Activated gamma-delta T cell treated with Interleukin-2 at 50 U/mL for 16 hours (primary cell): Measurements from ENCODE around the gene AXIN1.
"Not testable (repeated sequence)": the region's sequence is repeated elsewhere in the genome, so short reads cannot be mapped to it uniquely, and the experiment has no call there.

Experiments used
- DNase-seq: peaks from one replicate; pipeline ENCODE4 v3.0.0-alpha.2; 2020

Gene AXIN1

GRCh38 chr16:280005-280460 lies 72.5 kb downstream of the AXIN1 start:
- DNase-seq: no peak

- no peak for DNase-seq
These were observed 73.0 kb downstream of the AXIN1 start for GRCh38 chr16:279531-279930.

- DNase-seq: no peak
These were observed 73.6 kb downstream of the AXIN1 start for GRCh38 chr16:278863-279366.

- DNase-seq: no peak
These were observed 76.0 kb downstream of the AXIN1 start for GRCh38 chr16:276426-277077.

GRCh38 chr16:275786-276232 lies 76.7 kb downstream of the AXIN1 start, which contains the start of gene RGS11:
Gene RGS11 (minus strand): TSS chr16:275944. CDS start chr16:275911, 33 bp downstream.
- no peak for DNase-seq

DNA sequence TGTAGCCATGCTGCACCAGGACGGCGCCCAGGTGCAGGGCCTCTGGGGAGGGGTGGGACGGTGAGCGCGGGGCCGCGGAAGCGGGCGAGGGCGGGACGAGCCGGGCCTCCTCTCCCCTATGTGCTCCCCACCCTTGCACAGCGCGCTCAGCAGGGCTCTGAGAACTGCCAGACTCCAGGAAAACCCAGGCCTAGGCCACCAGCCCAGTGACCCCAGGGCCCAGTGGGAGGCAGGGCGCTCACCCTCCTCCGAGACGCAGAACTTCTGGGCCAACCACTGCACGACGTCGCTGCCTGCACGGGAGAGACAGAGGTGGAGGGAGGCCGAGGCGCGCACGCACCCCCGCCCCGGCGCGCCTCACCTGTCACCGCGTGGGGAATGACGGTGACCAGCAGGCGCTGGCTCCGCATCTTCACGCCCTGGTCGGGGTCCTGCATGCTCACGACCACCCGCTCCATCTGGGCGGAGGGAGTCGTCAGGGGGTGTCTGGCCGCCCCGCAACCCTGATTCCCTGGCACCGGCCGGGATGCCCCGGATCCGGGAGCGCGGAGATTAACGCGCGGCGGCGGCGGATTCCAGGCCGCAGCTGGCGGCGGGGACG lies 77.4 kb downstream of the AXIN1 start:
- DNase-seq: no peak

DNA sequence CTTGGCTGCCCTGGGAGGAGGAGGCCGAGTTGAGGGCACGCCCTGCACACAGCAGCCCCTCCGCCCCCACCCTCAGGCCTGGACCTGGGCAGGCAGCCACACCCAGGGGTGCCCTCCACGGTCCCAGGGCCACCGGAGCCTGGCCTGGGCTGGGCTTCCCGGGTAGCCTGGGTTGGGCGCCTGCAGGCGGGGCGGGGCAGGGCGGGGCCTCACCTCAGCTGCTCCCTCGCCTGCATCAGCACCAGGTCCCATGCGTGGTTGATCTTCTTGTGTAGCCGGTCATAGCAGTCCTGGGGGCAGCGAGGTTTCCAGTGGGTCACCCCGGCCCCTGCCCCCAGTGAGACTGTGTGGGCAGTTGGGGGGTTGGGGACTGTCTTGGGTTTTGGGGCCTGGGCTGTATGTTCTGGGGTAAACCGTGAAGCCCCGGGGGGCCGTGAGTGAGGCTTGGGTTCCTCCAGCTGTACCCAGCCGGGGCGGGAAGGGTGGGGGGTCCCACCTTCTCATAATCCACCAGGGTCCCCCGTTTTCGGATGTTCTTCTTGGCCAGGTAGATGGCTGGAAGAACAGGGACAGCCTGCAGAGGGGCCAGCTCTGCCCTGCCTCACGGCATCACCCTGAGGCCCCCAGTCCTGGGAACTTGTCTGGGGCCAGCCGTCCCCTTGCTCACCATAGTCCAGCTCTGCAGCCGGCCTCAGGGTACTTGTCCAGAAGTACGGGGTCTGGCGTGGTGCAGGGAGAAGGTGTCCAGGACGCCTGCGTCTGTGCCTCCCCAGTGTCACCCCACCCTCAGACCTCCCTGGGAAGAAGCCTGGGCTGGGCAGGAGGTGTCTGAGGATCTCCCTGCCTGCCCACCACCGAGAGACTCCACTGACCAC lies 78.7 kb downstream of the AXIN1 start:
- DNase-seq: no peak

GRCh38 chr16:272633-273546 lies 79.6 kb downstream of the AXIN1 start:
- no peak for DNase-seq

GRCh38 chr16:270381-271255 lies 81.9 kb downstream of the AXIN1 start:
- no peak for DNase-seq

DNA sequence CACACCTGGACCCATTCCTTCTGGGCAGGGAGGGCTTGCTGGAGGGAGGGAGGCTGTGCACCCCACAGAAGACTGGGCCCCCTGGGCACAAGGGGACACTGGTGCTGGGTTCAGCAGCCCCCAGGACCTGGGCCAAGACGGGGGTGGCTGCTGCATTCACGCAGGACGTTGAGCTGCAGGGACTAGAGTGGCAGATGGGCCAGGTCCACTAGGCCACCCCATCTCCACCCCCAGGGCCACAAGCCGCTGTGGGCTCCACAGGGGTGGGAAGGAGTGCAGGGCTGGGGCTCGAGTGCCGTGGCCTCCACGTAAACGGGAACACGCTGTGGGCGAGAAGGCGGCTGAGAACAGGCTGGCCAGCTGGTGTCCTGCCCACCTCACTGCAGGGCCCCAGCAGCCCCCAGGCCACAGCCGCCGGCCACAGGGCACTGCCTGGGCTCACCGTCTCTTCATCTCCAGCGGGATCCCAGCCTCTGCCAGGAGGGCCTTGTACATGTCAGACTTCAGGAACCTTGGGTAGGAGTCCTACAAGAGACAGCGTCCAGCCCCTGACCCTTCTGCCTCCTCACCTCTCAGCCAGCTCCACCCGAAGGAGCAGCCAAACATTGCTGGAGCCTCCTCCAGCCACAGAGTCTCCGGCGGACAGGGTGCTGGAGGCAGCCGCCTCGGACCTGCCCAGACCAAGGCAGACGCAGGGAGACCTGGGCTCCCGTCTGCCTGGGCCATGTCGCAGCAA lies 83.3 kb downstream of the AXIN1 start:
- DNase-seq: no peak

DNA sequence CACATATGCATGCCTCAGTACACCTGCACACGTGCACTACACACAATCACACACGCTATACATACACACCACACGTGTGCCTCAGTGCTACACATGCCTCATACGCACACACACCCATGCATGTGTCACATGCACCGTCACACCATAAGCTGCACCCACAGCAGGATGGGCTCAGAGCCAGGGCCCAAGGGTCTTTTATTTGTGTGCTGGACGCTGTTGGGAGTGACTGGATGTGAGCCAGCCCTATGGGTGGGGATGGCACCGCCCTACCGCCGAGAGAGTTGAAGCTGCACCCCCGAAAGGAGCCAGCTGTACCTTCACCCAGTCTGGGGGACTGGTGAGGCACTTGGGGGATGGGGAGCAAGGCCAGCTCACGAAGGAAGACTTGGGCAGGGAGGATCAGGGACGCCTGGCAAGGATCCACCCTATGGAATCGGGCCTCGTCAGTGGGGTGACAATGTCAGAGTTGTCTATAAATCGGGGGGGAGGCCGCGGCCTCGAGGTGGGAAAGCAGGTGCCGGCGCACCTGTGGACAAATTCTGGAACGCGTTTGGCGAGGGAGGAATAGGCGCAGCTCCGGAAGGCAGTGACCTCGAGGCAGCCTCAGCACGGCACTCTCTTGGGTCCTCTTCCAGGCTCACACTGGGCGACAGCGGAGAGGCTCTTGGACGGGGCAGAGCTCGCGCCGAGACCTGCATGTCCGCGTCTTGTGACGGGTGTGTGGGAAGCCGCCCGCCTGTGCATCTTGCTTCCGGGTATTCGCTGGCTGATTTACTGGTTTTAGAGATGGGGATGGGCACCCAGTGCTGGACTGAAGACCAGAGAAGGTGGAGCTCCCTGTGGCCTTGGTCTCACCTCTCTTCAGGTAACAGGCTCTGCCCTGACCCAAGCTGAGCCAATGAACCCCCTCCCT lies 84.1 kb downstream of the AXIN1 start:
- DNase-seq: no peak

- DNase-seq: not testable (repeated sequence)
These were observed 85.0 kb downstream of the AXIN1 start for GRCh38 chr16:267562-267961.

- DNase-seq: no peak
These were observed 86.0 kb downstream of the AXIN1 start for GRCh38 chr16:266258-267164.

- DNase-seq: no peak
These were observed 86.8 kb downstream of the AXIN1 start for GRCh38 chr16:265711-266110.

DNA sequence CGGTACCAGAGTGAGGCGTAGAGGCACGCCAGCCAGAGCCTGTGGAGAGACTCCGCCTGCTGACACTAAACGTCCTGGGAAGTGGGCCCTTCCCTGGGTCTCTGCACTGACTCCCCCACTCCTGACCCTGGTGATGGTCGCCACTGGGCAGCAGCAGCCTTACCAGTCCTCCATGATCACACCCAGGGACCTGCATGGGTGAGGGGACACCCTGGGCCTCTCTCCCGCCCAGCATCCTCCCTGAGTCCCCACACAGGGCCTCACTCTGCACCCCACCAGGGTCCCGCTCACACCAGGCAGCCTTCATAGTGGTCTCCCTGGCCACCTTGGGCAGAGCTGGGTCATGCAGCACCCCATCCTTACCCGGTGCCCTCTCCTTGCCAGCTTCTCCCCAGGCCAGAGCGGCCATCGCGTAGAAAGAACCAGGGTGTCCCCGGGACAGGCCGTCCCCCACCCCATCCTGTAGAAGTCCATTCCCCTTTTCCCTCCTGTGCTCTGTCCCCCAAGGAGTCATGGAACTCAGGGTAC lies 87.5 kb downstream of the AXIN1 start:
- no peak for DNase-seq

DNA sequence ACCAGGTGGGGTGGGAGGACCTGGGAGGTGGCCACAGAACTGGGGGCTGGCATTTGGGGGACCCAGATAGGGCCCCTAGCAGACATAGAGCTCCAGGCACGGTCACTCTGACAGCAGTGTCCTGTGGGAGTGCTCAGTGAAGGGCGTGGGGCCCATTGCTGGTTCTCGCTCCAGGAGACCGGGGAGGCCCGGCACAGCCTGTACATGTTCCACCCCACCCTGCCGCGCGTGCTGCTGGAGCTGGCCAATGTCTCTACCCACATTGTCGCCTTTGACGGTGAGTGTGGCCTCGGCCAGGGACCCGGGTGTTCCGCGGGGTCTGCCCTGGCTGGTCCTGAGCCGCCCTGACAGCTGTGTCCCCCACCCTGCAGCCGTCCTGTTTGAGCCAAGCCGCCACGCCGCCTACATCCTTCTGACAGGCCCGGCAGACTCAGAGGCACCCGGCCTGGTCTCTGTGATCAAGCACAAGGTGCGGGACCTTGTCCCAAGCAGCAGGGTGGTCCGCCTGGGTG lies 88.0 kb downstream of the AXIN1 start:
- DNase-seq: no peak

GRCh38 chr16:263944-264343 lies 88.6 kb downstream of the AXIN1 start:
- no peak for DNase-seq
